HepG2 (cell line): ENCODE data around the gene SKIL. TPM values are rescaled to one million over a fixed set of nuclear protein-coding genes. Genes with fewer than 3 reads are reported as not detected.

Source experiments
- DDIT3 ChIP-seq: sonication (generic); formaldehyde crosslinking; IDR thresholded peaks from 2 replicates; pipeline ENCODE4 v1.4.0; 2020; ENCODE audit warnings: mild to moderate bottlenecking, missing genetic modification reagents
- E2F1 ChIP-seq: sonication (generic); formaldehyde crosslinking; IDR thresholded peaks from 2 replicates; pipeline ENCODE4 v1.5.0; 2020; ENCODE audit warnings: missing genetic modification reagents
- HBP1 ChIP-seq: IDR thresholded peaks from 2 replicates; pipeline ENCODE4 v1.6.1; 2016; ENCODE audit warnings: low read depth, control low read depth
- HOXA7 ChIP-seq: sonication (generic); formaldehyde crosslinking; IDR thresholded peaks from 2 replicates; pipeline ENCODE4 v1.8.1; 2022; ENCODE audit warnings: mild to moderate bottlenecking, missing genetic modification reagents, moderate library complexity
- NFKB2 ChIP-seq: sonication (generic); formaldehyde crosslinking; IDR thresholded peaks from 2 replicates; pipeline ENCODE4 v1.4.0; 2020; ENCODE audit warnings: missing genetic modification reagents, borderline replicate concordance
- RFXAP ChIP-seq: sonication (generic); formaldehyde crosslinking; IDR thresholded peaks from 2 replicates; pipeline ENCODE4 v1.4.0; 2020; ENCODE audit warnings: missing genetic modification reagents, borderline replicate concordance
- STAG1 ChIP-seq: sonication (generic); formaldehyde crosslinking; IDR thresholded peaks from 2 replicates; pipeline ENCODE4 v1.4.0; 2020; ENCODE audit warnings: missing genetic modification reagents
- ZNF337 ChIP-seq: sonication (generic); formaldehyde crosslinking; IDR thresholded peaks from 2 replicates; pipeline ENCODE4 v1.5.1; 2020; ENCODE audit warnings: missing genetic modification reagents, low read depth, mild to moderate bottlenecking, borderline replicate concordance
- ZNF605 ChIP-seq: sonication (generic); formaldehyde crosslinking; IDR thresholded peaks from 2 replicates; pipeline ENCODE4 v1.8.0; 2022; ENCODE audit warnings: mild to moderate bottlenecking, missing genetic modification reagents
- ZNF614 ChIP-seq: IDR thresholded peaks from 2 replicates; pipeline ENCODE4 v1.6.1; 2018; ENCODE audit warnings: missing biosample characterization, missing genetic modification reagents, inconsistent platforms, borderline replicate concordance
- ZNF761 ChIP-seq: sonication (generic); formaldehyde crosslinking; conservative IDR thresholded peaks from 2 replicates; pipeline ENCODE4 v1.4.0; 2020; ENCODE audit warnings: mild to moderate bottlenecking, missing genetic modification reagents
- ZNF766 ChIP-seq: sonication (generic); formaldehyde crosslinking; IDR thresholded peaks from 2 replicates; pipeline ENCODE4 v1.5.0; 2020; ENCODE audit warnings: missing genetic modification reagents, borderline replicate concordance
- ZNF776 ChIP-seq: sonication (generic); formaldehyde crosslinking; IDR thresholded peaks from 2 replicates; pipeline ENCODE4 v1.4.0; 2020; ENCODE audit warnings: mild to moderate bottlenecking, missing genetic modification reagents
- polyA plus RNA-seq, 8 experiments: library from polyadenylated mRNA; depleted of rRNA in 3 of 8; stranded (reverse) in 7 of 8; unstranded in 1 of 8; fragments of >200 nt; fragmentation: Illumina TruSeq in 4 of 8; extraction: Trizol in 4 of 8; gene quantifications; 2 replicates each; pipeline versions ENCODE4 v1.2.1 to v1.2.3, GENCODE V29; 2011 to 2016; ENCODE audit warnings: low read depth in 4 of 8, missing spikeins in 1 of 8, mixed read lengths in 1 of 8; ENCODE audit not compliant: insufficient read depth in 1 of 8
- total RNA-seq, 5 experiments: library from RNA; depleted of rRNA; stranded (reverse); fragments of >200 nt; fragmentation: Illumina TruSeq; extraction: Trizol; gene quantifications; 2 replicates each; pipeline ENCODE4 v1.2.3, GENCODE V29; 2016; ENCODE audit warnings: low read depth in 1 of 5

SKIL gene
- total and polyA plus RNA-seq, 2 of the 13 experiments (the other 11 are each of a cell fraction or from before 2014, with no cell fraction given) = 5.2 to 20.7 TPM

- no peak for TF ChIP-seq DDIT3 (CRISPR knock-in tag)
- no peak for TF ChIP-seq NFKB2 (CRISPR knock-in tag)
- TF ChIP-seq E2F1 (CRISPR knock-in tag) = no peak
- TF ChIP-seq ZNF605 (CRISPR knock-in tag) = 0 out of 2 replicates have a peak, but pooled peaks have one; percentile 27
- TF ChIP-seq STAG1 (CRISPR knock-in tag) = no peak
- no peak for TF ChIP-seq ZNF766
- 0 out of 2 replicates have a peak, but pooled peaks have one; percentile 26 for TF ChIP-seq ZNF761 (CRISPR knock-in tag)
- TF ChIP-seq ZNF614 (CRISPR knock-in tag) = no peak
- TF ChIP-seq ZNF776 (CRISPR knock-in tag) = no peak
- no peak for TF ChIP-seq ZNF337 (CRISPR knock-in tag)
- no peak for TF ChIP-seq HBP1 (CRISPR knock-in tag)
- no peak for TF ChIP-seq RFXAP (CRISPR knock-in tag)
- no peak for TF ChIP-seq HOXA7
These were observed 1.5 kb upstream of the SKIL start (continued) for GRCh38 chr3:170355738-170356595.
